SK-N-SH (cell line): ENCODE data around the gene SIAH1.

Source experiments
- GABPA ChIP-seq: IDR thresholded peaks from 2 replicates; pipeline ENCODE4 v1.4.0; 2012; ENCODE audit warnings: low read depth, mild to moderate bottlenecking
- GATA2 ChIP-seq: sonication (generic); formaldehyde crosslinking; IDR thresholded peaks from 2 replicates; pipeline ENCODE4 v1.5.0; 2020; ENCODE audit warnings: mild to moderate bottlenecking, missing genetic modification reagents
- RXRA ChIP-seq: IDR thresholded peaks from 2 replicates; pipeline ENCODE4 v1.4.0; 2012; ENCODE audit warnings: low read depth, mild to moderate bottlenecking, borderline replicate concordance
- SIN3A ChIP-seq: IDR thresholded peaks from 2 replicates; pipeline ENCODE4 v1.6.1; 2012; ENCODE audit warnings: low read depth, mild to moderate bottlenecking, low read length, moderate library complexity, borderline replicate concordance
- SMC3 ChIP-seq: IDR thresholded peaks from 2 replicates; pipeline ENCODE4 v1.6.1; 2012; ENCODE audit warnings: low read depth, low read length, improper control_type of control experiment
- TF ChIP-seq, protein P1 (sequence below): fragments of 200-600 bp; sonication (generic); IDR thresholded peaks from 2 replicates; pipeline ENCODE4 v1.6.1; 2017; ENCODE audit warnings: antibody characterized with exemption, mild to moderate bottlenecking, moderate library complexity
- TF ChIP-seq, protein P2 (sequence below): IDR thresholded peaks from 2 replicates; pipeline ENCODE4 v1.6.1; 2012; ENCODE audit warnings: mild to moderate bottlenecking, low read depth, low read length, moderate library complexity

- TF ChIP-seq, protein P1, sequence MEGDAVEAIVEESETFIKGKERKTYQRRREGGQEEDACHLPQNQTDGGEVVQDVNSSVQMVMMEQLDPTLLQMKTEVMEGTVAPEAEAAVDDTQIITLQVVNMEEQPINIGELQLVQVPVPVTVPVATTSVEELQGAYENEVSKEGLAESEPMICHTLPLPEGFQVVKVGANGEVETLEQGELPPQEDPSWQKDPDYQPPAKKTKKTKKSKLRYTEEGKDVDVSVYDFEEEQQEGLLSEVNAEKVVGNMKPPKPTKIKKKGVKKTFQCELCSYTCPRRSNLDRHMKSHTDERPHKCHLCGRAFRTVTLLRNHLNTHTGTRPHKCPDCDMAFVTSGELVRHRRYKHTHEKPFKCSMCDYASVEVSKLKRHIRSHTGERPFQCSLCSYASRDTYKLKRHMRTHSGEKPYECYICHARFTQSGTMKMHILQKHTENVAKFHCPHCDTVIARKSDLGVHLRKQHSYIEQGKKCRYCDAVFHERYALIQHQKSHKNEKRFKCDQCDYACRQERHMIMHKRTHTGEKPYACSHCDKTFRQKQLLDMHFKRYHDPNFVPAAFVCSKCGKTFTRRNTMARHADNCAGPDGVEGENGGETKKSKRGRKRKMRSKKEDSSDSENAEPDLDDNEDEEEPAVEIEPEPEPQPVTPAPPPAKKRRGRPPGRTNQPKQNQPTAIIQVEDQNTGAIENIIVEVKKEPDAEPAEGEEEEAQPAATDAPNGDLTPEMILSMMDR = no peak
- TF ChIP-seq SMC3 (no peak), RXRA (no peak), GATA2 (CRISPR knock-in tag) (no peak), SIN3A (no peak), GABPA (no peak)
- TF ChIP-seq, protein P2, sequence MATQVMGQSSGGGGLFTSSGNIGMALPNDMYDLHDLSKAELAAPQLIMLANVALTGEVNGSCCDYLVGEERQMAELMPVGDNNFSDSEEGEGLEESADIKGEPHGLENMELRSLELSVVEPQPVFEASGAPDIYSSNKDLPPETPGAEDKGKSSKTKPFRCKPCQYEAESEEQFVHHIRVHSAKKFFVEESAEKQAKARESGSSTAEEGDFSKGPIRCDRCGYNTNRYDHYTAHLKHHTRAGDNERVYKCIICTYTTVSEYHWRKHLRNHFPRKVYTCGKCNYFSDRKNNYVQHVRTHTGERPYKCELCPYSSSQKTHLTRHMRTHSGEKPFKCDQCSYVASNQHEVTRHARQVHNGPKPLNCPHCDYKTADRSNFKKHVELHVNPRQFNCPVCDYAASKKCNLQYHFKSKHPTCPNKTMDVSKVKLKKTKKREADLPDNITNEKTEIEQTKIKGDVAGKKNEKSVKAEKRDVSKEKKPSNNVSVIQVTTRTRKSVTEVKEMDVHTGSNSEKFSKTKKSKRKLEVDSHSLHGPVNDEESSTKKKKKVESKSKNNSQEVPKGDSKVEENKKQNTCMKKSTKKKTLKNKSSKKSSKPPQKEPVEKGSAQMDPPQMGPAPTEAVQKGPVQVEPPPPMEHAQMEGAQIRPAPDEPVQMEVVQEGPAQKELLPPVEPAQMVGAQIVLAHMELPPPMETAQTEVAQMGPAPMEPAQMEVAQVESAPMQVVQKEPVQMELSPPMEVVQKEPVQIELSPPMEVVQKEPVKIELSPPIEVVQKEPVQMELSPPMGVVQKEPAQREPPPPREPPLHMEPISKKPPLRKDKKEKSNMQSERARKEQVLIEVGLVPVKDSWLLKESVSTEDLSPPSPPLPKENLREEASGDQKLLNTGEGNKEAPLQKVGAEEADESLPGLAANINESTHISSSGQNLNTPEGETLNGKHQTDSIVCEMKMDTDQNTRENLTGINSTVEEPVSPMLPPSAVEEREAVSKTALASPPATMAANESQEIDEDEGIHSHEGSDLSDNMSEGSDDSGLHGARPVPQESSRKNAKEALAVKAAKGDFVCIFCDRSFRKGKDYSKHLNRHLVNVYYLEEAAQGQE = no peak
Observed at GRCh38 chr16:48323783-48324775, 61.1 kb downstream of the SIAH1 start.
